Rectal smooth muscle tissue (tissue), 1 donor: ENCODE results near the gene ASB14.

ENCODE experiments used
- H3K27ac ChIP-seq: one replicate; pipeline ENCODE4 v1.7.0; 2013; ENCODE audit warnings: low read depth, low read length, inconsistent platforms
- H3K27me3 ChIP-seq: one replicate; pipeline ENCODE4 v1.7.0; 2013; ENCODE audit warnings: low read length; ENCODE audit not compliant: control insufficient read depth, insufficient read depth
- H3K36me3 ChIP-seq: one replicate; pipeline ENCODE4 v1.7.0; 2013; ENCODE audit warnings: low read length; ENCODE audit not compliant: control insufficient read depth, insufficient read depth
- H3K4me1 ChIP-seq: one replicate; pipeline ENCODE4 v1.7.0; 2013; ENCODE audit warnings: low read length; ENCODE audit not compliant: control insufficient read depth, insufficient read depth
- H3K4me3 ChIP-seq: one replicate; pipeline ENCODE4 v1.7.0; 2013; ENCODE audit warnings: low read length
- H3K9ac ChIP-seq: one replicate; pipeline ENCODE4 v1.7.0; 2013; ENCODE audit warnings: low read length

ASB14 gene

DNA sequence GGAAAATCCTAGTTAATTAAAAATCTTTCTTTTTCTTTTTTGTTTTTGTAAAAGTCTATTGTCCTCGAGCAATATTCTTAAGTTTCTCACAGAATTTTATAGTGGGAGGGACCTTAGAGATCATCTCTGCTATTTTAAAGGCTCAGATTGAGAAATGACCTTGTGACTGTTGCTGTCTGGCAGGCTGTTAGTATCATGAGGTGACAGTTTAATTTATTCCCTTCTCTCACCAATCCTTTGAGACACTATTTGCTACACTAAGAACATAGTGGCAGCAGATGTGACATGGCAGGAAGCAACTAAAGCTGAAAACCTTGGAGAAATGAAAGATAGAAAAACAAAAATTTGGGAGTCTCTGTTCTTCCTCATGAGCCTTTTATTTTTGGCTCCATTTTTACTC lies 40.1 kb downstream of the ASB14 start:
- H3K36me3 ChIP-seq = peaks cover 7% of the 10 kb centered on the region
- no peak overlapping the region for H3K27ac ChIP-seq
- no peak overlapping the region for H3K4me3 ChIP-seq
- no peak overlapping the region for H3K9ac ChIP-seq
- H3K27me3 ChIP-seq = no peaks in the 10 kb centered on the region
- no peaks in the 10 kb centered on the region for H3K4me1 ChIP-seq

DNA sequence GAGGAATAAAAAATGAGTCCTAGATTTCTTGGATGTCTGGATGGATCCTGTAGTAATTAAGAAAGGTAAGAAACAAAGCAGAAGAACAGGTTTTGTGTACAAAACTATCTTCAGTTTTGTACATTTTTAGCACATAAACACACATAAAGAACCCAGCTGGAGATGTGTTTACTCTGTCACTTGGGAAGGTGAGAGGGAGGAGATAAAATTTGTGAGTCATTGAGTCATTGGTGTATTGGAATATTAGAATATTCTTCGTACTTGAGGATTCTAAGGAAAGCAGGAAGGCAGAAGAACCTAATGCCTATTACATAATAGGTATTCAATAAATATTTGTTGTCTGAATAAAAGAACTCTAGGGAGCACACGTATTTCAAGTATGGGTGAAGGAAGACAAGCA lies 47.5 kb downstream of the ASB14 start:
- H3K36me3 ChIP-seq = peaks cover 9% of the 10 kb centered on the region
- no peak overlapping the region for H3K4me3 ChIP-seq
- no peaks in the 10 kb centered on the region for H3K4me1 ChIP-seq
- H3K27me3 ChIP-seq = no peaks in the 10 kb centered on the region
- no peak overlapping the region for H3K27ac ChIP-seq
- H3K9ac ChIP-seq = no peak overlapping the region

DNA sequence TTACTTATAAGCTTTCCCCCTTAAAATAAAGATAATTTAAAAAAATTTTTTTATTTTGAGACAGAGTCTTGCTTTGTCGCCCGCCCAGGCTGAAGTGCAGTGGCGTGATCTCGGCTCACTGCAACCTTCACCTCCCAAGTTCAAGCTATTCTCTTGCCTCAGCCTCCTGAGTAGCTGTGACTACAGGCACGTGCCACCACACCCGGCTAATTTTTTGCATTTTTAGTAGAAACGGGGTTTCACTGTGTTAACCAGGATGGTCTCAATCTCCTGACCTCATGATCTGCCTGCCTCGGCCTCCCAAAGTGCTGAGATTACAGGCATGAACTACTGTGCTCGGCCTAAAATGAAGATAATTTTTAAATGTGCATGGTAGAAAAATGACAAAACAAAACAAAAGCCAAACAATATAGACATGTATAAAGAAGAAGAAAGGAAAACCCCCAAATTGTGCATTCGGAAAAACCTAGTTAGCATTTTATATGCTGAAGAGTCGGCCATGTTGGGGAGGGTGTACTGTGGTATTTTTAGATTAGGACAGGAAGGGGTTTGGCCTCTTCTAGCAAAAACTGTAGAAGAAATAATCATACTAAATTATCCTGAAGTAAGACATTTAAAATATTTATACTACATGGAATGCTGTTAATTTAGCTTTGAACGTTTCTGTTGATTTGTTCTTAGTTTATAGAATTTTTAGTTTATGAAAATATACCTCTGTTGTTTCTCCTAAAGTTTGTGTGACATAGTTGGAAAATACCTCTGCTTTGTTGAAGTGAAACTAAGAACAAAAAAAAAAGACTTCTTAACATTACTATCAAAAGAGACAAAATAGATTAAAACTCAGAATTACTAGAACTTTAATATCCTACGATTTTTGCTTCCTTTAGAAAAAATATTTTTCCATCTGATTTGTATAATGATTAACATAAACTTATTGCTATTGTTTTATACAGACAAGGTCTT lies 57.6 kb downstream of the ASB14 start:
- no peak overlapping the region for H3K9ac ChIP-seq
- H3K36me3 ChIP-seq = peaks cover 2% of the 10 kb centered on the region
- no peaks in the 10 kb centered on the region for H3K27me3 ChIP-seq
- no peak overlapping the region for H3K4me3 ChIP-seq
- H3K4me1 ChIP-seq = peaks cover 2% of the 10 kb centered on the region
- no peak overlapping the region for H3K27ac ChIP-seq

GRCh38 chr3:57233799-57234198 lies 58.7 kb downstream of the ASB14 start:
- H3K27ac ChIP-seq = no peak overlapping the region
- no peaks in the 10 kb centered on the region for H3K27me3 ChIP-seq
- H3K36me3 ChIP-seq = peaks cover 2% of the 10 kb centered on the region
- no peak overlapping the region for H3K4me3 ChIP-seq
- peaks cover 6% of the 10 kb centered on the region for H3K4me1 ChIP-seq
- no peak overlapping the region for H3K9ac ChIP-seq

- Histone ChIP-seq H3K4me3 (no peak overlapping the region), H3K9ac (no peak overlapping the region), H3K27me3 (no peaks in the 10 kb centered on the region), H3K36me3 (no peaks in the 10 kb centered on the region), H3K4me1 (peaks cover 8% of the 10 kb centered on the region), H3K27ac (no peak overlapping the region)
Observed at GRCh38 chr3:57230006-57230405, 62.5 kb downstream of the ASB14 start.

GRCh38 chr3:57227930-57228751 lies 64.3 kb downstream of the ASB14 start:
- peak overlapping the region; percentile 91 for H3K4me3 ChIP-seq
- peaks cover 8% of the 10 kb centered on the region for H3K4me1 ChIP-seq
- no peaks in the 10 kb centered on the region for H3K36me3 ChIP-seq
- no peaks in the 10 kb centered on the region for H3K27me3 ChIP-seq
- peak overlapping the region; percentile 90 for H3K27ac ChIP-seq
- H3K9ac ChIP-seq = peak overlapping the region; percentile 84

GRCh38 chr3:57227204-57227929 lies 65.1 kb downstream of the ASB14 start, which contains the start of gene APPL1:
Gene APPL1, plus strand, starts transcription at chr3:57227729. Its CDS starts 155 bp downstream, at chr3:57227884.
- Histone ChIP-seq H3K4me3 (peak within 1 kb of the TSS; percentile 91), H3K4me1 (peaks cover 8% of the 10 kb centered on the region), H3K27ac (peak within 1 kb of the TSS; percentile 90), H3K9ac (peak within 1 kb of the TSS; percentile 84), H3K27me3 (no peaks in the 10 kb centered on the region), H3K36me3 (no peaks in the 10 kb centered on the region)

GRCh38 chr3:57226176-57226575 lies 66.3 kb downstream of the ASB14 start:
- H3K4me1 ChIP-seq = peaks cover 8% of the 10 kb centered on the region
- no peaks in the 10 kb centered on the region for H3K27me3 ChIP-seq
- no peak overlapping the region for H3K9ac ChIP-seq
- H3K36me3 ChIP-seq = no peaks in the 10 kb centered on the region
- H3K4me3 ChIP-seq = no peak overlapping the region
- no peak overlapping the region for H3K27ac ChIP-seq

GRCh38 chr3:57224856-57225255 lies 67.6 kb downstream of the ASB14 start:
- Histone ChIP-seq H3K9ac (no peak overlapping the region), H3K36me3 (no peaks in the 10 kb centered on the region), H3K27me3 (no peaks in the 10 kb centered on the region), H3K4me1 (peaks cover 6% of the 10 kb centered on the region), H3K27ac (no peak overlapping the region), H3K4me3 (no peak overlapping the region)

DNA sequence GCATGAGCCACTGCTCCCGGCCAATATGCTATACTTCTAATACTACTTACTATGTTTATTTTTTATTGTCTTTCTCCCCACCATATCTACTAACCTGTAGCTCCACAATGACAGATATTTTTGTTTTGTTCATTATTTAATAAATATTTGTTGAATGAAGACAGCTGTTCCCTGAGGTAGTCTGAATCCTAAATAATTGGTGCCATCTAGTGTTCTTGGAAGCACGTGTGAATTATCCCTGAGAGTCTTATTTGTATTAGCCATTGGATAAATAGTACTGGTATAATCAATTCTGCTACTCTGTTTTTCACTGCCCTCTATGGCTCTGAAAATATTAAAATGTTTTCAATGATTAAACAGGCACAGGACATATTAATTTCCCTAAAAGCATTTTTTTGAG lies 70.6 kb downstream of the ASB14 start:
- Histone ChIP-seq H3K27me3 (no peaks in the 10 kb centered on the region), H3K27ac (no peak overlapping the region), H3K9ac (no peak overlapping the region), H3K36me3 (no peaks in the 10 kb centered on the region), H3K4me1 (peaks cover under 1% of the 10 kb centered on the region), H3K4me3 (no peak overlapping the region)
